NAMALWA (cell line): ENCODE data around the gene LRRD1.
A peak's percentile ranks its signal among the peaks of the same experiment; 100 is the strongest.
"Not testable (repeated sequence)": the region's sequence is repeated elsewhere in the genome, so short reads cannot be mapped to it uniquely, and the experiment has no call there.

Source experiments
- DNase-seq: peaks from one replicate; pipeline ENCODE4 v3.0.0-alpha.2; 2015; ENCODE audit warnings: low spot score

LRRD1 gene

DNA sequence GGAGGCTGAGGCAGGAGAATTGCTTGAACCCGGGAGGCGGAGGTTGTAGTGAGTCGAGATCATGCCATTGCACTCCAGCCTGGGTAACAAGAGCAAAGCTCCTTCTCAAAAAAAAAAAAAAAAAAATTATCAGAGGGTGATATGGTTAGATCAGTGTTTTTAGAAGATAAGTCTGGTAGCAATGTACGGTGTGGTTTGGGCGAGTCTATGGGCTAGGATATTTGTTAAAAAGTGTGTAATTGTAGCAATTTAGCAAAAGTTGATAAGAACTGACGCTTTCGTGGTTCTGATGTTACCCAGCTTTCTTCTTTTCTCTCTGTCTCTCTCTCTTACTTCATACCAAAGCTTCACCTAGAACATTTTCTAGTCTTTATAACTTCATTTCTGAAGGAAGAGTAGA lies 37.8 kb downstream of the LRRD1 start:
- DNase-seq: no peak

DNA sequence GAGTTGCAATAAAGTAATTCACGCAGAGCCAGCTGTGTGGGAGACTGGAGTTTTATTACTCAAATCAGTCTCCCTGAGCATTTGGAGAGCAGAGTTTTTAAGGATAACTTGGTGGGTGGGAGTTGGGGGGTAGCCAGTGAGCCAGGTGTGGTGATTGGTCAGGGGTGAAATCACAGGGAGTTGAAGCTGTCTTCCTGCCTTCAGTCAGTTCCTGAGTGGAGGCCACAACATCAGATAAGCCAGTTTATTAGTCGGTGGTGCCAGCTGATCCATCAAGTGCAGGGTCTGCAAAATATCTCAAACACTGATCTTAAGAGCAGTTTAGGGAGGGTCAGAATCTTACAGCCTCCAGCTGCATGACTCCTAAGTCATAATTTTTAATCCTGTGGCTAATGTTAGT lies 41.4 kb downstream of the LRRD1 start:
- DNase-seq: no peak

DNA sequence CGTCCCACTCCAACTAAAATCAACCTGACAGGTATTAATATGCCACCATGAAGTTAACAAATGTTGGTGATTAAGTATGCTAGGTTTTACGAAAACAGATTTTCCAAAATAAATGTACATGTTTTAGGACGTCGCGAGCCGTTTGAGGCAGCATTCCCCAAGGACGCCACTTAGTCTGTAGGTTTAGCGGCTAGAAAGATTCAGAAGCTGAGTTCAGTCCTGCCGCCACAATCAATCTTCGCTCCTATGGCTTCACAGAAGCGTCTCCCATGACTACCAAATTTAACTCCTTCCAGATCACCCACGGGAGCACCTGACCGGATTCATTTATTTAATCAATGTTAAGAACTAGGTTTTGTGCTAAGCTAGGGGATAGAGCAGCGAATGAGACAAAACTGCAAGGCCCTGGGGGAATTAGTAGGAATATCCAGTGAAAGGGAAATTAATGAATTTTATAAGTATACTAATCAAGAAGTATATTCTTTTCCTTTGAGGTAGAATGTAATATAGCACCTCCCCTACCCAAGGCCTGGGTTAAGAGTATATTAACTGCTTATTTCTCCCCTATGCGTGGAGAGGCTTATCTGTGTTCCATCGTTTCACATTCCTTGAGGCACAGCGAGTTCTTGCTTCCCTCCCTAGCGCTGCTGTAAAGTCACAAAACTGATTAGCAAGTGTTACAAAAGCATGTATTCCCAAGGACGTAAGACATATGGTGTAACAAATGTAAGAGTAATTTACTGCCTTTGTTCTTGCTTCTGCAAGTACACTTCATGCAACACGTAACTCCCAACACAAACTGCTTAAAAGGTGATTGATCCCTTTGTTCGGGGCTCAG lies 43.7 kb downstream of the LRRD1 start:
- no peak for DNase-seq

DNA sequence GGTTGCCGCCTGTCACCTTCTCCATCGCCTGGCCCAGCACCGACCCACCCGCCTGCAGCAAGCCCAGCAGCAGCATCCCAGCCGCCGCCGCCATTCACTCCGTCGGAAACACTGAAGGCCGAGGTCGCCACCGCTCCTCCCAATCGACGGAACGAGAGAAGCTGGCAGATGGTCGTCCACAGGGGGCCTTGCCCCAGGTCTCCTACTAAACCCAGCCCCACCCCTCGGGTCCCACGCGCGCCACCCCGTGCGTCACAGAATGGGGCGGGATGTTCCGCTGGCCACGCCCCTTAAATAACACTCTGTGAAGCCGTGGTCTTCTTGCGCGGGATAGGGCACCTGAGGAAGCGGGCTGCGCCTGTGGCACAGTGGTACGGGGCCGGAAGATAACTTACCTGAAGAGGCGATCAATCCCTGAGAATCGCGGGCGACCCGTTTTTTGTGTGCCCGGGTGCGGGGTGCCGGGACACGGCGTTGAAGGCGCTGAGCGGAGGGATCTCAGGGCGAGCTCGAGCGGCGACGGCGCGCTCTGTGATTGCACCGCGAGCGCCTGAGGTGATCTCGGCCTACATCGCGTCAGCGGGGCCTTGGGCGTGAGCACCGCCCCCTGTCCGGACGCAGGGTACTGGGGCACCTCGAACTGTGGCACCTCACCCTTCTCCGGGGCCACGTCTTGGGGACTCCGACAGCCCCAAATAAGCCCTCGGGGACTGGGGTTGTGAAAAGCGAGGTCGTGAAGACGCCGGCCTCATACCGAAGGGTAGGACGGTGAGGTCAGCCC lies 44.5 kb downstream of the LRRD1 start, which contains the start of gene CYP51A1:
Gene CYP51A1 (minus strand): TSS at position 207 of the 781 bp plus-strand sequence. CDS start 113 bp downstream, at position 94.
- DNase-seq: peak; percentile 97

DNA sequence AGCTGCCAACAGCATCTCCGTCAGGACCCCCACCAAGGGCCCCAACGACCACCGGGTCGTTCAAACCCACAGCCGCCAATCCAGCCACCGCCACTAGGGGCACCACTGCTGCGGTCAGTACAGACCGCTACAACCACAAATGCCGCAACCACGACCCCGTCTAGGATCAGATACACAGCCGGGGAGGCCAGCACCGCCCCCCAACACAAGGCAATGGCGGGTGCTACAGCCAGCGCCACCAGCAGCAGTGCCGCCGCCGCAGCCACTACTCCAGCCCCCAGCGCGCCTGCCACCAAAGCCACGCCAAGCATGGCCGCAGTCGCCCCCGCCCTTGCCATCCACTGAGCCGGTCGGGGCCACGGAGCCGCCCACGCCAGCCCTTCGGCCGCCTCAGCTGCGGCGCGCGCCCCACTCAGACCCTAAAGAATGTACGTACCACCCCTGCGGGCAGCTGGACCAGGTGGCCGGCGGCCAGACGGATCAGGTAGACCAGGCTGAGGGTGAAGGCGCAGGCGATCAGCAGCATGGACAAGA lies 45.1 kb downstream of the LRRD1 start:
- peak; percentile 87 for DNase-seq

DNA sequence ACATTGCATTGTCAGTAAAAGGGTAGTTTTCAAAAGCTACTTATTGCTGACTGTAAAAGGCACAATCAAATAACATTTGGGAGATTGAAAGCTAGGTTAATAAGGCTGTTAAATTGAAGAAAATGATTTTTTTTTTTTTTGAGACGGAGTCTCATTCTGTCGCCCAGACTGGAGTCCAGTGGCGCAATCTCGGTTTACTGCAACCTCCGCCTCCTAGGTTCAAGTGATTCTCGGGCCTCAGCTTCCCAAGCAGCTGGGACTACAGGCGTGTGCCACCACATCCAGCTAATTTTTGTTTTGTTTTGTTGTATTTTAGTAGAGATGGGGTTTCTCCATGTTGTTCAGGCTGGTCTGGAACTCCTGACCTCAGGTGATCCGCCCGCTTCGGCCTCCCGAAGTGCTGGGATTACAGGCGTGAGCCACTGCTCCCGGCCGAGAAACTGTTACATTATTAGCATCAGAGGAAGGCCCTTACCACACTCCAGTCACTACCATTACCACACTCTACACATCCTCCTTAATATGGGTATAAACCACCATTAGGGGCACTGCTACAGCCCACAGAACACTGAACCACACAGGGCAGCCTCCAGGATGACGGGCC lies 45.7 kb downstream of the LRRD1 start:
- DNase-seq: peak; percentile 24

DNA sequence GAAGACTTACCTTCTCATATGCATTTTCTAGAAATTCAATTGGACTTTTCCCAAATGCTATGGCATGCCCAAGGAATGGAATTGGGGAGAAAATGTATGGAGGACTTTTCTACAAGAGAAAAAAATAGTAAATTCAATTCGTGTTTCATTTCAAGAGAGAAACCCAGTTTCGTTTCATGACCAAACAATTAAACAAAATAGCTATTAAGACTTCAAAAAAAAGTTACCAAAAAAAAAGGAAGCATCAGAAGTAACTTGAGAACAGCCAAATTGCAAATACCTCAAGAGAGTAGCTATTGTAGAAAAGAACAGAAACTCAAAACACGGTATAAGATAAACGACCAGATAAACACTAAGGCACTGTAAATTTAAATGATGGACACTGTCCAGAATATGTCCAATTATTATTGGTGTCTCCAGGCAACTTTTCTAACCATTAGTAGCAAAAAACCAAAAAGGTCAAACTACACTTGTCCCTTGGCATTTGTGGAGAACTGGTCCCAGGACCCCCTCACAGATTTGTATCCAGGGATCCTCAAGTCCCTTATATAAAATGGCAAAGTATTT lies 47.1 kb downstream of the LRRD1 start:
- DNase-seq: no peak

DNA sequence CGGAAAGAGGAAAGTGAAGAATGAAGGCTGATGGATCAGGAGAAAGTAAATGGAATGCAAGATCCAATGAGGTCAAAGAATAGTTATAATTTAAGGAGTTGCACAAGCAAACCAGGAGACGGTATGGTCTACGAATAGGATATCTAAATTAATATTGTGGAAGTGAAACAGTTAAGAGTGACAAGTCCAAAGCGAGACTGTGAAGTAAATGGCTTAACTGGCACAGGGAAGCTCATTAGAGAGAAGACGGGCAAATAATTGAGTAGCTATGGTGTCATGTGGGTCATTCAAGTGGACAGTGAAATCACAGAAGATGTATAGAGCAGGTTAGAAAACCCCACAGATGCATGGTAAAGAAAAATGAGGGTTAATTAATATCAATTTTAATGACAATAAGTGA lies 47.8 kb downstream of the LRRD1 start:
- DNase-seq: no peak

DNA sequence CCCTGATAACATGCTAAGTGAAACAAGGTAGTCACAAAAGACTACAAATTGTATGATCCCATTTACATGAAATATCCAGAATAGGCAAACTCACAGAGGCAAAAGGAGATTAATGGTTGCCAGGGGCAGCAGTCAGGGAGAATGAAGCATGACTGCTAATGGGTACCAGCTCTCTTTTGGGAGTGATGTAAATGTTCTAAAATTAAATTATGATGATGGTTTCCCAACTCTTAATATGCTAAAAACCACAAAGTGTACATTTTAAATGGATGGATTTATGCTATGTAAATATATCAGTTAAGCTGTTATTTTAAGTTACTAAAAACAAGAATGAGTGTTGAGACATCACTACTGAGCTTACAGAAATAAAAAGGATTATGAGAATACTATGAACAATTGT lies 57.3 kb downstream of the LRRD1 start:
- DNase-seq: no peak

DNA sequence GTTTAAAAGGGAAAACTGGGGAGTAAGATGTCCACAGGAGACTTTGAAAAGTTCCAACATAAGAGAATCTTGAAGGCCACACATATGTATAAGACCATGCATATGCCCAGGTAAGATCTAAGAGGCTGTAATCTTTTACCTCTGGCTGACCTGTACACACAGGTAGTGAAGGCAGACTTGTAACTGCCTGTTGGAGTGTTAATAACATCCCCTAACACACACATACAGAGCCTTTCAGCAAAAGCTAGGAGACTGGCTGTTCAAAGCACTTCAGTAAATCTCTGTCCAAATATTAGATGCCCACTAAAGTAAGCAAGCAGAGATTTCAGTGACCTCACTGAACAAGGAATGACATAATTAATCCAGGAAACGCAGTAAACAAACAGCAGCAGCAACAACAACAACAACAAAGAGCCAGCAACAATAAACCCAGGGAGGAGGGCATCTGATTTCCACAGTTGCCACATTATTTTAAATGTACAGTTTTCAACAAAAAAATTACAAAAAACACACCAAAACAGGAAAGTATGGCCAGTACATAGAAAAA lies 59.7 kb downstream of the LRRD1 start:
- DNase-seq: no peak

DNA sequence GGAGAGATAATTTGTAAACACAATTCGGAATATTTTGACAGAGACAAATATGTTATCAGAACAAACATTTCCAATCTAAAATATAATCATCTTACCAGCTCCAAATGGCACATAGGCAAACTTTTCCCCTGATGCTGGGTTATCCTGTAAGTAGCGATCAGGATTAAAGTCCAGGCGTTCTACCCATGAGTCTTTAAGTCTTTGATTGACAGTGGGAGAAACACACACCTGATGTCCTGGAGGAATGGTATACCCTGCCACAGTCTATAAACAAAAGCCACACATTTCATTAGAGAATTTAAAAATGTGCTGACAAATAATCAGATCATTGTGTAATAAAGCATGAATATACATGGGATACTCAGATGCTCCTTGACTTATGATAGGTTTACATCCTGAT lies 62.0 kb downstream of the LRRD1 start:
- DNase-seq: no peak

DNA sequence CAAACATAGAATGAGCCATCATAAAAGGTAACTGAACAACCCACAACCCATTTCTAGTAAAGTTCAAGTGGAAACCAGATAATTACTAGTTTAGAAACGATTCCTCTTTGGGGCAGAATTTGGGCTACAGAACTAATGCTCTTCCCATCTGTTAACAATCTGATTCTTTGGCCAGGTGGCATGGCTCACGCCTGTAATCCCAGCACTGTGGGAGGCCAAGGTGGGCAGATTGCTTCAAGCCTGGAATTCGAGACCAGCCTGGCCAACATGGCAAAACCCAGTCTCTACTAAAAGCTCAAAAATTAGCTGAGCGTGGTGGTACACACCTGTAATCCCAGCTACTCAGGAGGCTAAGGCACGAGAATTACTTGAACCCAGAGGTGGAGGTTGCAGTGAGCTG lies 63.1 kb downstream of the LRRD1 start:
- DNase-seq: no peak

DNA sequence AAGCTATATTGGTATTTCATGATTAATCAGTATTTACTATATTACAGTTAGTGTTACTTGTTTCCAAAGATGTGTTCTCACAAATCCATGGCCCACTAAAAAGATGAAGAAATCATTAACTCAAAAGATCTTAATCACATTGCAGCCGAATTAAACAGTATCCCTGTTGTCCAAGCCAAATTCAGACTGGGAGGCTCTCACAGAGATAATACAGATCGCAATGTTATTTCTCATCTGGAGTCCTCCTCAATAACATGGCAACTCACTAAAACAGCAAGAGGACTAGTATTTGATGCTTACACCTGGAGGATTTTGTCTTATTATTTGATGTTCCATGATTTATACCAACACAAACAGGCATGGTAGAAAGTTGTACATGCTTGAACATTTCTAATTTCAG lies 68.1 kb downstream of the LRRD1 start:
- DNase-seq: no peak

DNA sequence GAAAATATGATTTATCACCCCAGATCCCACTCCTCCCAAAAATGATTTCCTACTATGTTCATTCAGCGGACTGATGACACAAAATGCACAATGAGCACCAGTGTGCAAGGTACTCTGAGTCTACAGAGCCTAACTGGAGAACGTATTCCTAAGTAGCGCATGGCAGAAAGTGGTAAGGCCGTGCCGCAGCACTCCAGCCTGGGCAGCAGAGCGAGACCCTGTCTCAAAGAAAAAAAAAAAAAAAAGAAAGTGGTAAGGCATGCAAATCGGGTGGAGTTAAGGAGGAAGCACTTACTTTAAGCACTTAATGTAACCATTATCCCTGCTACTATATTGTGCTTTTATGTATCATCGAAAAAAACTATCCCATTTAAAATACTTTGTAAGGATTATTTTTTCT lies 70.1 kb downstream of the LRRD1 start:
- DNase-seq: no peak

DNA sequence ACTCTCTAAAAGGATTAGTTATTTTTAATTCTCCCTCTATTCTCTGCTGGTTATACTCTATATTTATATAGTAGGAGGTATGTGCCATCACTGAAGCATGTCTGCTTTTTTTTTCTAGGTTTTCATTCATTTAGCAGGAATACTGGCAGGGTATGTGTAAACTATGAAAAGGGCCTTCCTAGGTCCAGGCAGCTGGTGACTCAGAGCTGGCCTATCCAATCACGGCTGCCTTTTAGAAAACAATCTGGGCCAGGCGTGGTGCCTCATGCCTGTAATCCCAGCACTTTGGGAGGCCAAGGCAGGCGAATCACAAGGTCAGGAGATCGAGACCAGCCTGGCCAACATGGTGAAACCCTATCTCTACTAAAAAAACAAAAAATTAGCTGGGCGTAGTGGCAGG lies 76.1 kb downstream of the LRRD1 start:
- DNase-seq: not testable (repeated sequence)

DNA sequence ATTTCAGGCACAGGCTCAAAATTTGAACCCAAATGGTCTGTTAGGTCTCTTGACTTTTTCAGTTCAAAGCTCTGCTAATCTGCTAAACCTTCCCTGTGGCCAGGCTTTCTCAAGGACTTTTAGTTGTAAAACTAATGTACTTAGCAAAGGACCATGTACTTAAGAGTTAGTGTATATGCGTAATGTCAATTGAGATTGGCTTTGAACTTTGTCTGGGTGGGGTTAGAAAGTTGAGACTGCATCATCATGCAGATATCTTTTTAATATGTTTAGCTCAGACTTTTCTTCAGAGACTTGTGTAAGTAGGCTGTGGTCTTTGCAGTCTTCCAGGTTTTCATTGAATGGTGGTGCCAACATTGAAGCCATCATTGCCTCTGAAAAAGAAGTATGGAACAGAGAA lies 78.4 kb downstream of the LRRD1 start:
- DNase-seq: no peak

DNA sequence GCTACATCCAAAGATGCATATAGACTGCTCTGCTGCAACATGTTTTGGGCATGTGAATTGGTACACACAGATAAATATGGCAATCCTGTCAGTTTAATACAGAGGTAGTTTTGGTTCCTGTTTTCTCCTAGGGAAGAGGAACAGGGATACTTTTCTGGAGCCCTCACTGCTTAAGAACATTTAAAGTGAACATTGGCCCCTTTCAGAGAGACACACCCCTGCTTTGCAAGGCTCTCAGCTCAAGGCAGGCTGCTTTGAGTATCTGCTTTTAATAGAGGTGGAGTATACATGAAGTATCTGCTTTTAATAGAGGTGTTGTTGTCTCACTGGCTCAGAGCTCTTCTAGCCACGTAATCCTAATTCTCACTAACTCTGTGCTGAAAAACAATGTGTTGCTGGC lies 83.6 kb downstream of the LRRD1 start:
- DNase-seq: no peak
